Measurements from ENCODE around the gene PCGF3. TPM values are rescaled to one million over a fixed set of nuclear protein-coding genes. Genes with fewer than 3 reads are reported as not detected.

PCGF3 gene
- total RNA-seq, 4 donors from 2014 or later = 17.7 to 80.6 (median 53.4) TPM

GRCh38 chr4:658681-659667 lies 46.7 kb upstream of the PCGF3 start:
- no peaks in the 10 kb centered on the region for H3K9me3 ChIP-seq
- intact Hi-C loops (cut with DNase I; ENCODE audit: low total_unique reads) = no loop called here
- no peak overlapping the region for H3K27ac ChIP-seq
- H3K4me3 ChIP-seq = no peak overlapping the region
- no peaks in the 10 kb centered on the region for H3K27me3 ChIP-seq
- no peaks in the 10 kb centered on the region for H3K36me3 ChIP-seq
- TF ChIP-seq CTCF (IDR thresholded peaks at IDR 0.05) (no peak), POLR2A (IDR thresholded peaks at IDR 0.05) (no peak)
- no peaks in the 10 kb centered on the region for H3K4me1 ChIP-seq
- no peak for DNase-seq

DNA sequence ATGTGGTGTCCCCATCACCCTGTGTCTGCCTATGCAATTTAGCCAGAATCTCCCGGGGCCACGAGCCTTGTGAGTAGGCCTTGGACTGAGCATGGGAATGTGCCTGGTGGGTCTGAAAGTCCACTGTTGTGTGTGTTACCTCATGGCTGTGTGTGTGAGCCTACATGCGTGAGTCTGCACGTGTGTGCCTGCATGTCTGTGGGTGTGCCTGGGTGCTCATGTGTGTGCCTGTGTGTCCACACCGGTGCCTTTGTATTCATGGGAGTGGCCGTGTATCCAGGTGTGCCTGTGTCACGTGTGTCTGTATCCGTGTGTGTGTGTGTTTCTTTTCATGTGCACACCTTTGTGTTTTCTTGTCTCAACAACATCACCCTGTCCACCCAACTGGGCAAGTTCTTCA lies 45.8 kb upstream of the PCGF3 start:
- intact Hi-C loops (cut with DNase I; ENCODE audit: low total_unique reads) = no loop called here
- no peak for DNase-seq

GRCh38 chr4:660401-660800 lies 45.2 kb upstream of the PCGF3 start:
- H3K27me3 ChIP-seq = no peaks in the 10 kb centered on the region
- H3K36me3 ChIP-seq = no peaks in the 10 kb centered on the region
- no peak overlapping the region for H3K27ac ChIP-seq
- no peaks in the 10 kb centered on the region for H3K4me1 ChIP-seq
- intact Hi-C loops (cut with DNase I; ENCODE audit: low total_unique reads) = no loop called here
- TF ChIP-seq CTCF (IDR thresholded peaks at IDR 0.05) (no peak), POLR2A (IDR thresholded peaks at IDR 0.05) (no peak)
- H3K4me3 ChIP-seq = no peak overlapping the region
- H3K9me3 ChIP-seq = no peaks in the 10 kb centered on the region
- DNase-seq = no peak

More for the DNA sequence above, 45.8 kb upstream of the PCGF3 start:
- no peak overlapping the region for H3K4me3 ChIP-seq
- H3K27me3 ChIP-seq = no peaks in the 10 kb centered on the region
- no peaks in the 10 kb centered on the region for H3K36me3 ChIP-seq
- TF ChIP-seq POLR2A (IDR thresholded peaks at IDR 0.05) (no peak), CTCF (IDR thresholded peaks at IDR 0.05) (no peak)
- no peaks in the 10 kb centered on the region for H3K4me1 ChIP-seq
- H3K9me3 ChIP-seq = no peaks in the 10 kb centered on the region
- H3K27ac ChIP-seq = no peak overlapping the region

- Histone ChIP-seq H3K36me3 (no peaks in the 10 kb centered on the region), H3K27me3 (no peaks in the 10 kb centered on the region), H3K4me3 (no peak overlapping the region), H3K27ac (no peak overlapping the region), H3K4me1 (no peaks in the 10 kb centered on the region), H3K9me3 (no peaks in the 10 kb centered on the region)
- no peak for DNase-seq
- intact Hi-C loops (cut with DNase I; ENCODE audit: low total_unique reads) = no loop called here
- TF ChIP-seq POLR2A (IDR thresholded peaks at IDR 0.05) (no peak), CTCF (IDR thresholded peaks at IDR 0.05) (no peak)
Observed at GRCh38 chr4:661231-661630, 44.4 kb upstream of the PCGF3 start.

All from uterus (tissue), 4 donors.